HepG2 (cell line): ENCODE results near the gene COPZ2.

Experiments
- CHD4 ChIP-seq: fragments of 200-600 bp; sonication (generic); IDR thresholded peaks from 2 replicates; pipeline ENCODE4 v1.7.0; 2017; ENCODE audit warnings: mild to moderate bottlenecking, low read length, borderline replicate concordance
- ETV5 ChIP-seq: IDR thresholded peaks from 2 replicates; pipeline ENCODE4 v1.6.1; 2018; ENCODE audit warnings: missing biosample characterization, missing genetic modification reagents, inconsistent platforms, borderline replicate concordance
- EZH2 ChIP-seq: conservative IDR thresholded peaks from 2 replicates; pipeline ENCODE4 v1.6.1; 2012; ENCODE audit warnings: mild to moderate bottlenecking, low read depth, low read length, moderate library complexity
- ZNF251 ChIP-seq: sonication (generic); formaldehyde crosslinking; IDR thresholded peaks from 2 replicates; pipeline ENCODE4 v1.9.0; 2021; ENCODE audit warnings: mild to moderate bottlenecking, missing genetic modification reagents
- TF ChIP-seq, protein P1 (sequence below), 2 experiments: IDR thresholded peaks; 2 replicates each; pipeline ENCODE4 v1.6.1; 2011 to 2012; ENCODE audit warnings: low read length in 2 of 2, borderline replicate concordance in 1 of 2, low read depth in 1 of 2, mild to moderate bottlenecking in 1 of 2, moderate library complexity in 1 of 2
- TF ChIP-seq, protein P2 (sequence below): sonication (generic); formaldehyde crosslinking; IDR thresholded peaks from 2 replicates; pipeline ENCODE4 v1.5.0; 2020; ENCODE audit warnings: mild to moderate bottlenecking, missing genetic modification reagents, moderate library complexity
- TF ChIP-seq, protein P3 (sequence below), 2 experiments: sonication (generic) in 1 of 2; formaldehyde crosslinking in 1 of 2; IDR thresholded peaks; 2 replicates each; pipeline versions ENCODE4 v1.5.1 to v1.6.1; 2011 to 2020; ENCODE audit warnings: borderline replicate concordance in 1 of 2, low read depth in 1 of 2, low read length in 1 of 2, mild to moderate bottlenecking in 1 of 2, missing genetic modification reagents in 1 of 2, moderate library complexity in 1 of 2
- TF ChIP-seq, protein P4 (sequence below): sonication (generic); formaldehyde crosslinking; IDR thresholded peaks from 2 replicates; pipeline ENCODE4 v1.5.1; 2020; ENCODE audit warnings: mild to moderate bottlenecking, missing genetic modification reagents, moderate library complexity

DNA sequence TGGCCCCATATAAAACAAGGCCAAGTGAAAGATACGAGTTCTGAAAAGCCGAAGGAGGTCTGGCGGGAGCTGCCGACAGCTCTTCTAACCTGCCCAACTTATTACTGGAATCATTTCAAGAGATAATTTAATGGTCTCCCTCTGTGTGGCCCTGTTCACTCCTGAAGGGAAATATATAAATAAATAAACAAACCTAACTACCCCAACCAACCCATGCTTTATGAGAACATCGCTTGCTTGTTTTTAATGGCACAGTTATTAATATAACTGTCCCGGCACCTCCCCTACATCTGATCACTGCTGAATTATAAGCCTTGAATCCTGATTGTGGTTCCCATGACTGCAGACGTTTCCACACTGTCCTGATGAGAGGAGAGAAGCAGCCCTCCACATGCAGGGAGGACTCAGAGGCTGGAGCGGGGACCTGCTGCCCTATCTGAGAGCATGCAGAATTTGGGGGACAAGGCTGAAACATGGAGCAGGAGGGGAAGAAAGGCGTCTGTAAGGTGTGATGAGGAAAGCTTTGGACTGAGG lies 44.5 kb downstream of the COPZ2 start:
- TF ChIP-seq EZH2 (no peak), CHD4 (no peak), ZNF251 (CRISPR knock-in tag) (no peak), ETV5 (no peak)
- TF ChIP-seq, protein P1, sequence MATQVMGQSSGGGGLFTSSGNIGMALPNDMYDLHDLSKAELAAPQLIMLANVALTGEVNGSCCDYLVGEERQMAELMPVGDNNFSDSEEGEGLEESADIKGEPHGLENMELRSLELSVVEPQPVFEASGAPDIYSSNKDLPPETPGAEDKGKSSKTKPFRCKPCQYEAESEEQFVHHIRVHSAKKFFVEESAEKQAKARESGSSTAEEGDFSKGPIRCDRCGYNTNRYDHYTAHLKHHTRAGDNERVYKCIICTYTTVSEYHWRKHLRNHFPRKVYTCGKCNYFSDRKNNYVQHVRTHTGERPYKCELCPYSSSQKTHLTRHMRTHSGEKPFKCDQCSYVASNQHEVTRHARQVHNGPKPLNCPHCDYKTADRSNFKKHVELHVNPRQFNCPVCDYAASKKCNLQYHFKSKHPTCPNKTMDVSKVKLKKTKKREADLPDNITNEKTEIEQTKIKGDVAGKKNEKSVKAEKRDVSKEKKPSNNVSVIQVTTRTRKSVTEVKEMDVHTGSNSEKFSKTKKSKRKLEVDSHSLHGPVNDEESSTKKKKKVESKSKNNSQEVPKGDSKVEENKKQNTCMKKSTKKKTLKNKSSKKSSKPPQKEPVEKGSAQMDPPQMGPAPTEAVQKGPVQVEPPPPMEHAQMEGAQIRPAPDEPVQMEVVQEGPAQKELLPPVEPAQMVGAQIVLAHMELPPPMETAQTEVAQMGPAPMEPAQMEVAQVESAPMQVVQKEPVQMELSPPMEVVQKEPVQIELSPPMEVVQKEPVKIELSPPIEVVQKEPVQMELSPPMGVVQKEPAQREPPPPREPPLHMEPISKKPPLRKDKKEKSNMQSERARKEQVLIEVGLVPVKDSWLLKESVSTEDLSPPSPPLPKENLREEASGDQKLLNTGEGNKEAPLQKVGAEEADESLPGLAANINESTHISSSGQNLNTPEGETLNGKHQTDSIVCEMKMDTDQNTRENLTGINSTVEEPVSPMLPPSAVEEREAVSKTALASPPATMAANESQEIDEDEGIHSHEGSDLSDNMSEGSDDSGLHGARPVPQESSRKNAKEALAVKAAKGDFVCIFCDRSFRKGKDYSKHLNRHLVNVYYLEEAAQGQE (IDR thresholded peaks at IDR 0.05; ENCODE audit: borderline replicate concordance in 1 of 2, low read depth in 1 of 2, low read length in 2 of 2) = no peak
- TF ChIP-seq, protein P2, sequence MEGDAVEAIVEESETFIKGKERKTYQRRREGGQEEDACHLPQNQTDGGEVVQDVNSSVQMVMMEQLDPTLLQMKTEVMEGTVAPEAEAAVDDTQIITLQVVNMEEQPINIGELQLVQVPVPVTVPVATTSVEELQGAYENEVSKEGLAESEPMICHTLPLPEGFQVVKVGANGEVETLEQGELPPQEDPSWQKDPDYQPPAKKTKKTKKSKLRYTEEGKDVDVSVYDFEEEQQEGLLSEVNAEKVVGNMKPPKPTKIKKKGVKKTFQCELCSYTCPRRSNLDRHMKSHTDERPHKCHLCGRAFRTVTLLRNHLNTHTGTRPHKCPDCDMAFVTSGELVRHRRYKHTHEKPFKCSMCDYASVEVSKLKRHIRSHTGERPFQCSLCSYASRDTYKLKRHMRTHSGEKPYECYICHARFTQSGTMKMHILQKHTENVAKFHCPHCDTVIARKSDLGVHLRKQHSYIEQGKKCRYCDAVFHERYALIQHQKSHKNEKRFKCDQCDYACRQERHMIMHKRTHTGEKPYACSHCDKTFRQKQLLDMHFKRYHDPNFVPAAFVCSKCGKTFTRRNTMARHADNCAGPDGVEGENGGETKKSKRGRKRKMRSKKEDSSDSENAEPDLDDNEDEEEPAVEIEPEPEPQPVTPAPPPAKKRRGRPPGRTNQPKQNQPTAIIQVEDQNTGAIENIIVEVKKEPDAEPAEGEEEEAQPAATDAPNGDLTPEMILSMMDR = no peak
- TF ChIP-seq, protein P3, sequence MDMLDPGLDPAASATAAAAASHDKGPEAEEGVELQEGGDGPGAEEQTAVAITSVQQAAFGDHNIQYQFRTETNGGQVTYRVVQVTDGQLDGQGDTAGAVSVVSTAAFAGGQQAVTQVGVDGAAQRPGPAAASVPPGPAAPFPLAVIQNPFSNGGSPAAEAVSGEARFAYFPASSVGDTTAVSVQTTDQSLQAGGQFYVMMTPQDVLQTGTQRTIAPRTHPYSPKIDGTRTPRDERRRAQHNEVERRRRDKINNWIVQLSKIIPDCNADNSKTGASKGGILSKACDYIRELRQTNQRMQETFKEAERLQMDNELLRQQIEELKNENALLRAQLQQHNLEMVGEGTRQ (IDR thresholded peaks at IDR 0.05; ENCODE audit: low read depth, low read length) = no peak
- TF ChIP-seq, protein P3 (CRISPR knock-in tag; IDR thresholded peaks at IDR 0.05; ENCODE audit: borderline replicate concordance) = no peak
- TF ChIP-seq, protein P4, sequence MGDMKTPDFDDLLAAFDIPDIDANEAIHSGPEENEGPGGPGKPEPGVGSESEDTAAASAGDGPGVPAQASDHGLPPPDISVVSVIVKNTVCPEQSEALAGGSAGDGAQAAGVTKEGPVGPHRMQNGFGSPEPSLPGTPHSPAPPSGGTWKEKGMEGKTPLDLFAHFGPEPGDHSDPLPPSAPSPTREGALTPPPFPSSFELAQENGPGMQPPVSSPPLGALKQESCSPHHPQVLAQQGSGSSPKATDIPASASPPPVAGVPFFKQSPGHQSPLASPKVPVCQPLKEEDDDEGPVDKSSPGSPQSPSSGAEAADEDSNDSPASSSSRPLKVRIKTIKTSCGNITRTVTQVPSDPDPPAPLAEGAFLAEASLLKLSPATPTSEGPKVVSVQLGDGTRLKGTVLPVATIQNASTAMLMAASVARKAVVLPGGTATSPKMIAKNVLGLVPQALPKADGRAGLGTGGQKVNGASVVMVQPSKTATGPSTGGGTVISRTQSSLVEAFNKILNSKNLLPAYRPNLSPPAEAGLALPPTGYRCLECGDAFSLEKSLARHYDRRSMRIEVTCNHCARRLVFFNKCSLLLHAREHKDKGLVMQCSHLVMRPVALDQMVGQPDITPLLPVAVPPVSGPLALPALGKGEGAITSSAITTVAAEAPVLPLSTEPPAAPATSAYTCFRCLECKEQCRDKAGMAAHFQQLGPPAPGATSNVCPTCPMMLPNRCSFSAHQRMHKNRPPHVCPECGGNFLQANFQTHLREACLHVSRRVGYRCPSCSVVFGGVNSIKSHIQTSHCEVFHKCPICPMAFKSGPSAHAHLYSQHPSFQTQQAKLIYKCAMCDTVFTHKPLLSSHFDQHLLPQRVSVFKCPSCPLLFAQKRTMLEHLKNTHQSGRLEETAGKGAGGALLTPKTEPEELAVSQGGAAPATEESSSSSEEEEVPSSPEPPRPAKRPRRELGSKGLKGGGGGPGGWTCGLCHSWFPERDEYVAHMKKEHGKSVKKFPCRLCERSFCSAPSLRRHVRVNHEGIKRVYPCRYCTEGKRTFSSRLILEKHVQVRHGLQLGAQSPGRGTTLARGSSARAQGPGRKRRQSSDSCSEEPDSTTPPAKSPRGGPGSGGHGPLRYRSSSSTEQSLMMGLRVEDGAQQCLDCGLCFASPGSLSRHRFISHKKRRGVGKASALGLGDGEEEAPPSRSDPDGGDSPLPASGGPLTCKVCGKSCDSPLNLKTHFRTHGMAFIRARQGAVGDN (CRISPR knock-in tag) = no peak
